ENCODE results near the gene HID1.
"Not testable (repeated sequence)": the region's sequence is repeated elsewhere in the genome, so short reads cannot be mapped to it uniquely, and the experiment has no call there.

Gene HID1

GRCh38 chr17:74916136-74916850 lies 56.3 kb downstream of the HID1 start:
- TF ChIP-seq ZC3H10 (CRISPR knock-in tag; IDR thresholded peaks at IDR 0.05) (no peak), BACH2 (CRISPR knock-in tag; IDR thresholded peaks at IDR 0.05; ENCODE audit: borderline replicate concordance) (no peak), GLIS3 (CRISPR knock-in tag; IDR thresholded peaks at IDR 0.05) (no peak), TCF4 (CRISPR knock-in tag; IDR thresholded peaks at IDR 0.05; ENCODE audit: borderline replicate concordance) (no peak), ZFP30 (CRISPR knock-in tag; IDR thresholded peaks at IDR 0.05) (no peak), PPARA (CRISPR knock-in tag; IDR thresholded peaks at IDR 0.05; ENCODE audit: borderline replicate concordance) (no peak), ZNF70 (CRISPR knock-in tag; IDR thresholded peaks at IDR 0.05) (no peak), RARB (CRISPR knock-in tag; IDR thresholded peaks at IDR 0.05) (no peak), TOX (CRISPR knock-in tag; IDR thresholded peaks at IDR 0.05; ENCODE audit: borderline replicate concordance) (no peak), PATZ1 (CRISPR knock-in tag; IDR thresholded peaks at IDR 0.05; ENCODE audit: borderline replicate concordance) (no peak), ESRRG (CRISPR knock-in tag; IDR thresholded peaks at IDR 0.05) (no peak), TSHZ2 (CRISPR knock-in tag; IDR thresholded peaks at IDR 0.05) (no peak), OSR1 (CRISPR knock-in tag; IDR thresholded peaks at IDR 0.05) (no peak), CREB5 (CRISPR knock-in tag; IDR thresholded peaks at IDR 0.05; ENCODE audit: low read depth) (no peak), CSDC2 (CRISPR knock-in tag; IDR thresholded peaks at IDR 0.05) (no peak), CSRNP3 (CRISPR knock-in tag; IDR thresholded peaks at IDR 0.05) (no peak), ARNTL (CRISPR knock-in tag; IDR thresholded peaks at IDR 0.05; ENCODE audit: borderline replicate concordance, low read depth) (no peak), ZNF565 (CRISPR knock-in tag; conservative IDR thresholded peaks at IDR 0.05; ENCODE audit: low read depth) (no peak)
- ATAC-seq, result no peak

GRCh38 chr17:74911423-74911822 lies 61.1 kb downstream of the HID1 start:
- not testable (repeated sequence) for ATAC-seq

- ATAC-seq, result not testable (repeated sequence)
These were observed 63.5 kb downstream of the HID1 start for GRCh38 chr17:74909097-74909496.

- ATAC-seq, result no peak
- TF ChIP-seq CREB5 (CRISPR knock-in tag; IDR thresholded peaks at IDR 0.05; ENCODE audit: low read depth) (no peak), PATZ1 (CRISPR knock-in tag; IDR thresholded peaks at IDR 0.05; ENCODE audit: borderline replicate concordance) (no peak), OSR1 (CRISPR knock-in tag; IDR thresholded peaks at IDR 0.05) (no peak), TSHZ2 (CRISPR knock-in tag; IDR thresholded peaks at IDR 0.05) (no peak), ZNF565 (CRISPR knock-in tag; conservative IDR thresholded peaks at IDR 0.05; ENCODE audit: low read depth) (no peak), TCF4 (CRISPR knock-in tag; IDR thresholded peaks at IDR 0.05; ENCODE audit: borderline replicate concordance) (no peak), ZNF70 (CRISPR knock-in tag; IDR thresholded peaks at IDR 0.05) (no peak), TOX (CRISPR knock-in tag; IDR thresholded peaks at IDR 0.05; ENCODE audit: borderline replicate concordance) (no peak), ISL1 (CRISPR knock-in tag; IDR thresholded peaks at IDR 0.05) (no peak), ZFP3 (CRISPR knock-in tag; IDR thresholded peaks at IDR 0.05) (no peak)
These were observed 65.5 kb downstream of the HID1 start for GRCh38 chr17:74907012-74907411.

- not testable (repeated sequence) for ATAC-seq
These were observed 66.3 kb downstream of the HID1 start for GRCh38 chr17:74906214-74906793.

Measured in SK-N-SH treated with all-trans-retinoic acid at 6 μM for 48 hours (cell line).